ENCODE data around the gene NTRK2.

- TF ChIP-seq CTCF (IDR thresholded peaks at IDR 0.05; ENCODE audit: low read length), result no peak
- TF ChIP-seq EZH2 (IDR thresholded peaks at IDR 0.05; ENCODE audit: borderline replicate concordance, low read length), result no peak
Measured at GRCh38 chr9:84874596-84874995, 205.1 kb downstream of the NTRK2 start.
